ENCODE data around the gene EVI5. TPM values are rescaled to one million over a fixed set of nuclear protein-coding genes. Genes with fewer than 3 reads are reported as not detected.

EVI5 gene
- total and polyA plus RNA-seq, 2 donors (not counting 1 experiment from before 2014, with no cell fraction given): 1.5 to 36.3 TPM

DNA sequence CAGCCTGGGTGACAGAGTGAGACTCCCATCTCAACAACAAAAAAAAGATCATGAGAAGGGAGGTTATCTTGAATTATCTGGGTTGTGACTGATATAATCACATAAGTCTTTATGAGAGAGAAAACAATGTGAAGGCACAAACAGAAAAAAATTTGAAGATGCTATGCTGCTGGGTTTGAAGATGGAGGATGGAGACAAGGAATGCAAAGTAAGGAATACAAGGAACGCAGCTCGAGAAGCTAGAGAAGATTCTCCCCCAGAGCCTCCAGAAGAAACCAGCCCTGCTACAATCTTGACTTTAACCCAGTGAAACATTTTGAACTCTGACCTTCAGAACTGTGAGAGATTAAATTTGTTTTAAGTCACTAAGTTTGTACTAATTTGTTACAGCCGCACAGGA lies 15.1 kb downstream of the EVI5 start:
- H3K4me3 Mint-ChIP-seq: no peak overlapping the region
- Histone ChIP-seq H3K36me3 (replicated peaks in 1 of 2; ENCODE audit: control extremely low read depth in 1 of 2, control insufficient read depth in 1 of 2, extremely low read depth in 1 of 2, insufficient read depth in 2 of 2, low read length in 1 of 2) (peaks cover 0 to 2% of the 10 kb centered on the region in 2 experiments), H3K27me3 (replicated peaks in 1 of 4; ENCODE audit: control extremely low read depth in 1 of 4, control insufficient read depth in 3 of 4, insufficient read depth in 4 of 4, low read length in 3 of 4) (no peaks in the 10 kb centered on the region), H3K4me2 (replicated peaks; ENCODE audit: low read depth, low read length, poor library complexity, severe bottlenecking) (no peak overlapping the region), H2AFZ (ENCODE audit: insufficient read depth, low read depth, low read length, poor library complexity, severe bottlenecking) (no peak overlapping the region), H3K9me3 (ENCODE audit: control extremely low read depth in 1 of 3, control insufficient read depth in 2 of 3, insufficient read depth in 1 of 3, low read length in 2 of 3) (peaks cover 2 to 16% (median 2%) of the 10 kb centered on the region in 3 donors), H3K4me3 (ENCODE audit: control extremely low read depth in 1 of 5, extremely low read depth in 1 of 5, insufficient read depth in 1 of 5, low read depth in 2 of 5, low read length in 4 of 5) (no peak overlapping the region), H3K4me1 (ENCODE audit: control insufficient read depth in 2 of 2, insufficient read depth in 2 of 2, low read length in 2 of 2) (no peaks in the 10 kb centered on the region), H3K9ac (ENCODE audit: low read length) (no peak overlapping the region), H3K27ac (ENCODE audit: low read length in 2 of 2) (no peak overlapping the region), H4K20me1 (ENCODE audit: control insufficient read depth, insufficient read depth, low read length, poor library complexity, severe bottlenecking) (no peaks in the 10 kb centered on the region), H3K79me2 (ENCODE audit: control insufficient read depth, insufficient read depth, low read length) (peaks cover 80% of the 10 kb centered on the region)
- peaks cover 6% of the 10 kb centered on the region for H3K4me1 Mint-ChIP-seq
- no peak overlapping the region for H3K27ac Mint-ChIP-seq
- intact Hi-C loops (cut with micrococcal nuclease): no loop called here
- TF ChIP-seq EZH2 (IDR thresholded peaks at IDR 0.05; ENCODE audit: borderline replicate concordance, insufficient read depth, low read depth, low read length, poor library complexity, severe bottlenecking): no peak
- TF ChIP-seq, protein P1, sequence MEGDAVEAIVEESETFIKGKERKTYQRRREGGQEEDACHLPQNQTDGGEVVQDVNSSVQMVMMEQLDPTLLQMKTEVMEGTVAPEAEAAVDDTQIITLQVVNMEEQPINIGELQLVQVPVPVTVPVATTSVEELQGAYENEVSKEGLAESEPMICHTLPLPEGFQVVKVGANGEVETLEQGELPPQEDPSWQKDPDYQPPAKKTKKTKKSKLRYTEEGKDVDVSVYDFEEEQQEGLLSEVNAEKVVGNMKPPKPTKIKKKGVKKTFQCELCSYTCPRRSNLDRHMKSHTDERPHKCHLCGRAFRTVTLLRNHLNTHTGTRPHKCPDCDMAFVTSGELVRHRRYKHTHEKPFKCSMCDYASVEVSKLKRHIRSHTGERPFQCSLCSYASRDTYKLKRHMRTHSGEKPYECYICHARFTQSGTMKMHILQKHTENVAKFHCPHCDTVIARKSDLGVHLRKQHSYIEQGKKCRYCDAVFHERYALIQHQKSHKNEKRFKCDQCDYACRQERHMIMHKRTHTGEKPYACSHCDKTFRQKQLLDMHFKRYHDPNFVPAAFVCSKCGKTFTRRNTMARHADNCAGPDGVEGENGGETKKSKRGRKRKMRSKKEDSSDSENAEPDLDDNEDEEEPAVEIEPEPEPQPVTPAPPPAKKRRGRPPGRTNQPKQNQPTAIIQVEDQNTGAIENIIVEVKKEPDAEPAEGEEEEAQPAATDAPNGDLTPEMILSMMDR (IDR thresholded peaks at IDR 0.05): no peak
- H3K27me3 Mint-ChIP-seq: no peaks in the 10 kb centered on the region
- CTCF ChIA-PET: no interaction called here
- H3K9me3 Mint-ChIP-seq (ENCODE audit: insufficient read depth): no peaks in the 10 kb centered on the region
- WGBS (ENCODE audit: insufficient coverage): no CpG with 5 or more reads among the region's 3 CpGs
- no peak for DNase-seq
- no peak for ATAC-seq (ENCODE audit: low read depth)
- POLR2A ChIA-PET: no interaction called here

DNA sequence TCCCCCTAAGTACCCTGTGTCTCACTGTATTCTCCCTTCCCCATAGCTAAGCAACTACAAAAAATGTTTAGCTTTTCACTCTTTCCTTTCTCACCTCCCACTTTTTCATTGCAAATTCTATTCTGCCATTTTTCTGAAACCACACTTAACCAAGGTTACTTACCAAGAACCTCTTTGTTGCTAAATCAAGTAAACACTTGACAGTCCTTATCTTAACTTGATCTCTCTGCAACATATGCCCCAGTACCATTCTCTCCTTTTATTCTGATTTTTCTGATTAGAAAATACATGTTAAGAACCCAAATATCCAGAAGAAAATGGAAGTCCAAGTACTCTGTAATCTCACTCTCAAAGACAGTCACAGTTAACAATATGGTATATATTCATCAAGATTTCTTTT lies 16.0 kb downstream of the EVI5 start:
- TF ChIP-seq EZH2 (IDR thresholded peaks at IDR 0.05; ENCODE audit: borderline replicate concordance, insufficient read depth, low read depth, low read length, poor library complexity, severe bottlenecking): no peak
- TF ChIP-seq, protein P1 (IDR thresholded peaks at IDR 0.05): no peak
- CTCF ChIA-PET: interaction anchor here (1.3 kb wide), 1 partner anchor 20 kb away, joined by 3 read pairs; no protein-coding TSS in a partner anchor
- peaks cover 82% of the 10 kb centered on the region for H3K79me2 ChIP-seq (ENCODE audit: control insufficient read depth, insufficient read depth, low read length)

More for the DNA sequence above, 16.0 kb downstream of the EVI5 start:
- Mint-ChIP-seq H3K4me1 (no peaks in the 10 kb centered on the region), H3K27me3 (no peaks in the 10 kb centered on the region), H3K4me3 (no peak overlapping the region), H3K27ac (no peak overlapping the region), H3K9me3 (ENCODE audit: insufficient read depth) (no peaks in the 10 kb centered on the region)
- Histone ChIP-seq H3K4me3 (ENCODE audit: control extremely low read depth in 1 of 5, extremely low read depth in 1 of 5, insufficient read depth in 1 of 5, low read depth in 2 of 5, low read length in 4 of 5) (no peak overlapping the region), H3K27me3 (replicated peaks in 1 of 4; ENCODE audit: control extremely low read depth in 1 of 4, control insufficient read depth in 3 of 4, insufficient read depth in 4 of 4, low read length in 3 of 4) (no peaks in the 10 kb centered on the region), H3K27ac (ENCODE audit: low read length in 2 of 2) (no peak overlapping the region), H3K9ac (ENCODE audit: low read length) (no peak overlapping the region), H3K9me3 (ENCODE audit: control extremely low read depth in 1 of 3, control insufficient read depth in 2 of 3, insufficient read depth in 1 of 3, low read length in 2 of 3) (peaks cover 2 to 16% (median 2%) of the 10 kb centered on the region in 3 donors), H4K20me1 (ENCODE audit: control insufficient read depth, insufficient read depth, low read length, poor library complexity, severe bottlenecking) (no peaks in the 10 kb centered on the region), H3K36me3 (replicated peaks in 1 of 2; ENCODE audit: control extremely low read depth in 1 of 2, control insufficient read depth in 1 of 2, extremely low read depth in 1 of 2, insufficient read depth in 2 of 2, low read length in 1 of 2) (peaks cover 0 to 2% of the 10 kb centered on the region in 2 experiments), H3K4me2 (replicated peaks; ENCODE audit: low read depth, low read length, poor library complexity, severe bottlenecking) (no peak overlapping the region), H2AFZ (ENCODE audit: insufficient read depth, low read depth, low read length, poor library complexity, severe bottlenecking) (no peak overlapping the region), H3K4me1 (ENCODE audit: control insufficient read depth in 2 of 2, insufficient read depth in 2 of 2, low read length in 2 of 2) (no peaks in the 10 kb centered on the region)
- intact Hi-C loops (cut with micrococcal nuclease): no loop called here
- POLR2A ChIA-PET: no interaction called here
- DNase-seq (no peak), ATAC-seq (ENCODE audit: low read depth) (no peak)

Data from B cell (primary cell).